H1 (cell line): ENCODE results near the gene LGR4. TPM values are rescaled to one million over a fixed set of nuclear protein-coding genes. Genes with fewer than 3 reads are reported as not detected.

Experiments
- CTCF ChIA-PET: fragments of 300-600 bp; sonication (Branson Sonifier 250); formaldehyde crosslinking; loops from one replicate; lab custom pipeline; 2021; ENCODE audit not compliant: partially characterized antibody; lab: Charles Lee
- POLR2A ChIA-PET: fragments of 300-600 bp; sonication (Branson Sonifier 250); formaldehyde crosslinking; loops from one replicate; lab custom pipeline; 2021; ENCODE audit warnings: inconsistent platforms; ENCODE audit not compliant: partially characterized antibody; lab: Charles Lee
- DNase-seq, 2 experiments: peaks; one replicate each; pipeline versions ENCODE4 v3.0.0 to v3.0.0-alpha.2; 2010 to 2022; ENCODE audit warnings: low spot score in 2 of 2, low read depth in 1 of 2, mixed read lengths in 1 of 2
- FAIRE-seq: peaks from 2 replicates; lab custom pipeline; 2011; peaks lifted over from hg19 to GRCh38; lab: Jason Lieb, UNC
- H2AFZ ChIP-seq: 2 replicates; pipeline ENCODE4 v1.8.1; 2012; ENCODE audit warnings: low read length, inconsistent platforms
- H2AK5ac ChIP-seq: 2 replicates; pipeline ENCODE4 v1.6.1; 2013; ENCODE audit warnings: low read depth, low read length
- H2BK120ac ChIP-seq: replicated peaks from 2 replicates; pipeline ENCODE3; 2013; ENCODE audit warnings: low read depth, low read length, inconsistent platforms
- H2BK12ac ChIP-seq: 2 replicates; pipeline ENCODE4 v1.6.1; 2013; ENCODE audit warnings: low read depth, low read length
- H2BK15ac ChIP-seq: 2 replicates; pipeline ENCODE4 v1.6.1; 2013; ENCODE audit warnings: low read length
- H2BK20ac ChIP-seq: 2 replicates; pipeline ENCODE4 v1.6.1; 2013; ENCODE audit warnings: low read length
- H2BK5ac ChIP-seq: 2 replicates; pipeline ENCODE4 v1.6.1; 2013; ENCODE audit warnings: low read depth, low read length
- H3K14ac ChIP-seq: 2 replicates; pipeline ENCODE4 v1.6.1; 2013; ENCODE audit warnings: inconsistent platforms; ENCODE audit not compliant: insufficient read length
- H3K18ac ChIP-seq: 2 replicates; pipeline ENCODE4 v1.6.1; 2013; ENCODE audit warnings: low read length; ENCODE audit errors: extremely low read depth
- H3K23ac ChIP-seq: 2 replicates; pipeline ENCODE4 v1.6.1; 2013; ENCODE audit warnings: inconsistent platforms; ENCODE audit not compliant: insufficient read length
- H3K23me2 ChIP-seq: 2 replicates; pipeline ENCODE4 v1.6.1; 2013; ENCODE audit warnings: low read depth, low read length
- H3K27ac ChIP-seq: 2 replicates; pipeline ENCODE4 v1.6.1; 2011; ENCODE audit warnings: low read depth, low read length, inconsistent platforms
- H3K27me3 ChIP-seq, 4 experiments: replicated peaks in 1 of 4; 1 replicate in 1 of 4; 2 replicates in 3 of 4; pipeline versions ENCODE4 v1.6.1 to v1.8.1; 2011 to 2013; ENCODE audit warnings: low read length in 3 of 4, mild to moderate bottlenecking in 3 of 4, inconsistent platforms in 2 of 4, mixed read lengths in 2 of 4, moderate library complexity in 1 of 4; ENCODE audit not compliant: control insufficient read depth in 3 of 4, insufficient read depth in 3 of 4; ENCODE audit errors: extremely low read depth in 1 of 4
- H3K36me3 ChIP-seq, 4 experiments: 2 replicates each; pipeline versions ENCODE4 v1.6.1 to v1.8.1; 2011 to 2013; ENCODE audit warnings: mild to moderate bottlenecking in 4 of 4, low read length in 3 of 4, moderate library complexity in 2 of 4, control low read depth in 1 of 4, inconsistent platforms in 1 of 4; ENCODE audit not compliant: insufficient read depth in 4 of 4, control insufficient read depth in 2 of 4
- H3K4ac ChIP-seq: replicated peaks from 2 replicates; pipeline ENCODE3; 2013; ENCODE audit warnings: low read length, low read depth, mixed read lengths, inconsistent platforms; ENCODE audit not compliant: insufficient read length
- H3K4me1 ChIP-seq, 4 experiments: replicated peaks in 1 of 4; 1 replicate in 1 of 4; 2 replicates in 3 of 4; pipeline versions ENCODE4 v1.6.1 to v1.8.1; 2011 to 2013; ENCODE audit warnings: low read length in 3 of 4, inconsistent platforms in 2 of 4, mixed read lengths in 1 of 4; ENCODE audit not compliant: insufficient read depth in 4 of 4, control insufficient read depth in 3 of 4
- H3K4me2 ChIP-seq, 2 experiments: 2 replicates each; pipeline versions ENCODE4 v1.6.1 to v1.8.1; 2011 to 2013; ENCODE audit warnings: low read depth in 2 of 2, low read length in 2 of 2, control low read depth in 1 of 2, inconsistent platforms in 1 of 2, mild to moderate bottlenecking in 1 of 2; ENCODE audit not compliant: insufficient read depth in 1 of 2
- H3K4me3 ChIP-seq, 4 experiments: fragments of 200-600, 300-600 bp in 1 of 4; sonication (generic), shearing (Covaris generic), sonication (Bioruptor Twin) in 1 of 4; 2 replicates each; pipeline versions ENCODE4 v1.5.1 to v1.8.1; 2011 to 2016; ENCODE audit warnings: low read length in 4 of 4, low read depth in 3 of 4, control low read depth in 2 of 4, inconsistent platforms in 2 of 4, mild to moderate bottlenecking in 2 of 4, mixed read lengths in 1 of 4, moderate library complexity in 1 of 4; ENCODE audit not compliant: insufficient read depth in 2 of 4; ENCODE audit errors: extremely low read depth in 1 of 4
- H3K56ac ChIP-seq: replicated peaks from 2 replicates; pipeline ENCODE3; 2013; ENCODE audit warnings: low read depth, mild to moderate bottlenecking, mixed read lengths, low read length, inconsistent platforms; ENCODE audit not compliant: insufficient read length
- H3K79me1 ChIP-seq: 2 replicates; pipeline ENCODE4 v1.6.1; 2013; ENCODE audit warnings: low read depth, low read length, control low read depth
- H3K79me2 ChIP-seq, 2 experiments: 2 replicates each; pipeline versions ENCODE4 v1.6.1 to v1.8.1; 2012 to 2013; ENCODE audit warnings: low read length in 2 of 2, mild to moderate bottlenecking in 2 of 2, inconsistent platforms in 1 of 2; ENCODE audit not compliant: insufficient read depth in 2 of 2, control insufficient read depth in 1 of 2
- H3K9ac ChIP-seq, 4 experiments: replicated peaks in 1 of 4; 1 replicate in 1 of 4; 2 replicates in 3 of 4; pipeline versions ENCODE4 v1.6.1 to v1.8.1; 2011 to 2013; ENCODE audit warnings: low read depth in 3 of 4, low read length in 3 of 4, control low read depth in 2 of 4, mild to moderate bottlenecking in 2 of 4, moderate library complexity in 2 of 4, inconsistent platforms in 1 of 4; ENCODE audit errors: extremely low read depth in 1 of 4
- H3K9me3 ChIP-seq, 2 experiments: 2 replicates each; pipeline versions ENCODE4 v1.6.1 to v1.8.1; 2012 to 2013; ENCODE audit warnings: mild to moderate bottlenecking in 2 of 2, moderate library complexity in 2 of 2, control low read depth in 1 of 2, inconsistent platforms in 1 of 2, low read depth in 1 of 2, low read length in 1 of 2, mixed read lengths in 1 of 2; ENCODE audit not compliant: insufficient read depth in 2 of 2
- H4K20me1 ChIP-seq, 2 experiments: replicated peaks in 1 of 2; 2 replicates each; pipeline versions ENCODE3 to v1.8.1; 2011 to 2013; ENCODE audit warnings: inconsistent platforms in 2 of 2, low read length in 2 of 2, mild to moderate bottlenecking in 1 of 2; ENCODE audit not compliant: insufficient read depth in 2 of 2, control insufficient read depth in 1 of 2
- H4K5ac ChIP-seq: 2 replicates; pipeline ENCODE4 v1.6.1; 2013; ENCODE audit warnings: low read length, low read depth, mixed read lengths, inconsistent platforms; ENCODE audit not compliant: insufficient read length
- H4K8ac ChIP-seq: 2 replicates; pipeline ENCODE4 v1.8.0; 2013; ENCODE audit warnings: mild to moderate bottlenecking, moderate library complexity, low read length, inconsistent platforms; ENCODE audit not compliant: insufficient read depth; ENCODE audit errors: extremely low read depth
- H4K91ac ChIP-seq: replicated peaks from 2 replicates; pipeline ENCODE3; 2013; ENCODE audit warnings: low read length, mixed read lengths, inconsistent platforms; ENCODE audit not compliant: insufficient read length
- ASH2L ChIP-seq: fragments of 200-600, 300-600 bp; sonication (generic); IDR thresholded peaks from one replicate; pipeline ENCODE4 v1.7.1; 2017; ENCODE audit warnings: low read length
- CREB1 ChIP-seq: IDR thresholded peaks from 2 replicates; pipeline ENCODE4 v1.6.1; 2012; ENCODE audit warnings: inconsistent platforms
- EGR1 ChIP-seq: IDR thresholded peaks from 2 replicates; pipeline ENCODE4 v1.6.1; 2011; ENCODE audit warnings: low read depth, low read length, borderline replicate concordance
- JUN ChIP-seq: IDR thresholded peaks from 2 replicates; pipeline ENCODE4 v1.6.1; 2011; ENCODE audit warnings: low read depth, mild to moderate bottlenecking, improper control_type of control experiment, low read length
- KDM1A ChIP-seq: fragments of 200-600, 300-600 bp; sonication (generic); IDR thresholded peaks from 2 replicates; pipeline ENCODE4 v1.7.1; 2016; ENCODE audit warnings: mild to moderate bottlenecking, low read length, borderline replicate concordance
- SIX5 ChIP-seq: IDR thresholded peaks from 2 replicates; pipeline ENCODE4 v1.6.1; 2011; ENCODE audit warnings: mild to moderate bottlenecking, low read depth, low read length
- SRF ChIP-seq: IDR thresholded peaks from 2 replicates; pipeline ENCODE4 v1.6.1; 2011; ENCODE audit warnings: mild to moderate bottlenecking, low read depth, low read length, moderate library complexity
- TBP ChIP-seq: IDR thresholded peaks from 2 replicates; pipeline ENCODE4 v1.6.1; 2011; ENCODE audit warnings: low read depth, low read length, improper control_type of control experiment
- TEAD4 ChIP-seq: IDR thresholded peaks from 2 replicates; pipeline ENCODE4 v1.6.1; 2012; ENCODE audit warnings: low read depth, low read length, inconsistent platforms, mixed read lengths
- ZNF274 ChIP-seq: IDR thresholded peaks from 2 replicates; pipeline ENCODE4 v1.7.0; 2012; ENCODE audit warnings: low read length, borderline replicate concordance; ENCODE audit errors: extremely low read depth
- WGBS, 2 experiments: shearing (Covaris generic) in 1 of 2; methylation state at CpG; one replicate each; pipeline versions ENCODE4 v1.1.6 to v1.1.7; 2013 to 2015; ENCODE audit warnings: low lambda C conversion rate in 2 of 2, mixed read lengths in 2 of 2, inconsistent platforms in 1 of 2, low coverage in 1 of 2, missing lambda C conversion rate in 1 of 2; ENCODE audit not compliant: insufficient replicate concordance in 2 of 2, insufficient coverage in 1 of 2, insufficient read length in 1 of 2; ENCODE audit errors: extremely low coverage in 1 of 2, missing lambda C conversion rate in 1 of 2; 5-methylcytosine and 5-hydroxymethylcytosine counted together
- polyA plus RNA-seq, 7 experiments: library from polyadenylated mRNA; depleted of rRNA in 3 of 7; stranded (reverse) in 5 of 7; unstranded in 2 of 7; fragments of >200 nt in 5 of 7; fragments of 200-250 nt in 2 of 7; gene quantifications; 1 replicate in 5 of 7; 2 replicates in 1 of 7; 4 replicates in 1 of 7; pipeline versions ENCODE4 v1.2.1 to v1.2.3, GENCODE V29; 2011 to 2013; ENCODE audit warnings: missing spikeins in 2 of 7, mixed read lengths in 2 of 7
- total RNA-seq: library from RNA; stranded (reverse); fragmentation: NEBNext Ultra II Directional; extraction: Animal tissue kit (Norgen Biotek cat#: 25700); gene quantifications from 2 replicates; pipeline ENCODE4 v1.2.1, GENCODE V29; 2021
- TF ChIP-seq, protein P1 (sequence below): IDR thresholded peaks from 2 replicates; pipeline ENCODE4 v1.6.1; 2011; ENCODE audit warnings: low read length, improper control_type of control experiment
- TF ChIP-seq, protein P2 (sequence below): IDR thresholded peaks from 2 replicates; pipeline ENCODE4 v1.6.1; 2012; ENCODE audit warnings: inconsistent platforms

The LGR4 gene
- total and polyA plus RNA-seq, 2 of the 8 experiments (the other 6 are each of a cell fraction or from before 2014, with no cell fraction given) = 26.6 to 61.7 TPM

DNA sequence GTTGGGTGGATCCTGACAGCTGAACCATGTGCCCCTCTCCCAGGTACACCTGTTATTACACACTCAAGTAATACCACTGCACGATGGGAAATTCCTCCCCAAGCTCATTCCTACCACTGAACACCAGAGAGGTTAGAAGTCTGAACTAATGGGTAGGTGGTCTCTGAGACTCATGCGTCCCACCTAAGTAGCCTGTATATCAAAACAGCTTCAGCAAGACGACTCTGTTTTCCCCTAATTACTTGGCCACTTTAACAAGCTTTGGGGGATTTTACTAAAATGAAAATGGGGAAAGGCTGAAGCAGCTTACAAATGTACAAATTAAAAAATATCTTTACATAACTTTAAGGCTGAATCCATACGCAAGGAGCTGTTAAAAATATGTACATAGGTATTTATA lies 29.4 kb downstream of the LGR4 start:
- no peak overlapping the region for H3K9ac ChIP-seq
- no peaks in the 10 kb centered on the region for H3K9me3 ChIP-seq
- H3K14ac ChIP-seq = no peak overlapping the region
- H2BK120ac ChIP-seq = peak overlapping the region; percentile 96
- H3K4me3 ChIP-seq = peak overlapping the region in 1 of 4 experiments; percentile 48; a peak in 1 of 8 replicates
- no peak for DNase-seq
- H2AK5ac ChIP-seq = no peak overlapping the region
- 0 out of 2 replicates have a peak overlapping the region, but pooled peaks have one; percentile 56 for H2BK12ac ChIP-seq
- peak overlapping the region; percentile 94 for H4K91ac ChIP-seq
- FAIRE-seq = no peak
- H3K4me1 ChIP-seq = peaks cover 14 to 35% (median 28%) of the 10 kb centered on the region in 4 experiments; a peak in 6 of 7 replicates
- H3K27ac ChIP-seq = peak overlapping the region; percentile 34; the same call in 1 of the 2 replicates
- peak overlapping the region; percentile 63; the same call in 1 of the 2 replicates for H3K18ac ChIP-seq
- H3K79me1 ChIP-seq = peaks cover 8% of the 10 kb centered on the region; the same call in 1 of the 2 replicates
- no peak overlapping the region for H3K23ac ChIP-seq
- H4K8ac ChIP-seq = no peak overlapping the region
- H3K23me2 ChIP-seq = no peaks in the 10 kb centered on the region; the same call in 1 of the 2 replicates
- no peaks in the 10 kb centered on the region for H3K27me3 ChIP-seq
- CTCF ChIA-PET = interaction anchor here (1.0 to 2.5 kb wide), 5 partner anchors 13 to 52 kb away, joined by 3 to 11 read pairs (median 5); no protein-coding TSS in a partner anchor
- 57% methylated on average over 4 of the region's 4 CpGs; no CpG with 5 or more reads in 1 of the 2 experiments for WGBS, 2 experiments
- H2AFZ ChIP-seq = no peak overlapping the region
- H4K20me1 ChIP-seq = peaks cover 0 to under 1% of the 10 kb centered on the region in 2 experiments
- peaks cover 26 to 70% of the 10 kb centered on the region in 2 experiments for H3K79me2 ChIP-seq
- peak overlapping the region; percentile 74; the same call in 1 of the 2 replicates for H2BK20ac ChIP-seq
- H2BK15ac ChIP-seq = 0 out of 2 replicates have a peak overlapping the region, but pooled peaks have one; percentile 72
- H3K4me2 ChIP-seq = peak overlapping the region; percentile 52 to 61
- peak overlapping the region; percentile 63; the same call in 1 of the 2 replicates for H2BK5ac ChIP-seq
- peaks cover 0 to 4% (median 1%) of the 10 kb centered on the region in 4 experiments; a peak in 2 of 8 replicates for H3K36me3 ChIP-seq
- H3K4ac ChIP-seq = peak overlapping the region; percentile 73
- POLR2A ChIA-PET = interaction anchor here (1.3 to 4.2 kb wide), 5 partner anchors 12 to 42 kb away, joined by 3 to 23 read pairs (median 8); partner anchors contain the start of gene LGR4
- no peak overlapping the region for H3K56ac ChIP-seq
- peak overlapping the region; percentile 3 for H4K5ac ChIP-seq
- no peak for TF ChIP-seq TEAD4
- TF ChIP-seq, protein P1, sequence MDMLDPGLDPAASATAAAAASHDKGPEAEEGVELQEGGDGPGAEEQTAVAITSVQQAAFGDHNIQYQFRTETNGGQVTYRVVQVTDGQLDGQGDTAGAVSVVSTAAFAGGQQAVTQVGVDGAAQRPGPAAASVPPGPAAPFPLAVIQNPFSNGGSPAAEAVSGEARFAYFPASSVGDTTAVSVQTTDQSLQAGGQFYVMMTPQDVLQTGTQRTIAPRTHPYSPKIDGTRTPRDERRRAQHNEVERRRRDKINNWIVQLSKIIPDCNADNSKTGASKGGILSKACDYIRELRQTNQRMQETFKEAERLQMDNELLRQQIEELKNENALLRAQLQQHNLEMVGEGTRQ = no peak
- TF ChIP-seq JUN = no peak
- TF ChIP-seq, protein P2, sequence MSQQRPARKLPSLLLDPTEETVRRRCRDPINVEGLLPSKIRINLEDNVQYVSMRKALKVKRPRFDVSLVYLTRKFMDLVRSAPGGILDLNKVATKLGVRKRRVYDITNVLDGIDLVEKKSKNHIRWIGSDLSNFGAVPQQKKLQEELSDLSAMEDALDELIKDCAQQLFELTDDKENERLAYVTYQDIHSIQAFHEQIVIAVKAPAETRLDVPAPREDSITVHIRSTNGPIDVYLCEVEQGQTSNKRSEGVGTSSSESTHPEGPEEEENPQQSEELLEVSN = no peak
- no peak for TF ChIP-seq KDM1A
- TF ChIP-seq SRF = no peak
- TF ChIP-seq TBP = no peak
- no peak for TF ChIP-seq EGR1
- TF ChIP-seq ASH2L = no peak
- TF ChIP-seq CREB1 = no peak
- no peak for TF ChIP-seq SIX5
- no peak for TF ChIP-seq ZNF274
